RPMI8226 (cell line): ENCODE measurements around the gene LRRC49.
"Not testable (repeated sequence)": the region's sequence is repeated elsewhere in the genome, so short reads cannot be mapped to it uniquely, and the experiment has no call there.

Source experiments
- DNase-seq: peaks from one replicate; pipeline ENCODE4 v3.0.0-alpha.2; 2015

Gene LRRC49, protein sequence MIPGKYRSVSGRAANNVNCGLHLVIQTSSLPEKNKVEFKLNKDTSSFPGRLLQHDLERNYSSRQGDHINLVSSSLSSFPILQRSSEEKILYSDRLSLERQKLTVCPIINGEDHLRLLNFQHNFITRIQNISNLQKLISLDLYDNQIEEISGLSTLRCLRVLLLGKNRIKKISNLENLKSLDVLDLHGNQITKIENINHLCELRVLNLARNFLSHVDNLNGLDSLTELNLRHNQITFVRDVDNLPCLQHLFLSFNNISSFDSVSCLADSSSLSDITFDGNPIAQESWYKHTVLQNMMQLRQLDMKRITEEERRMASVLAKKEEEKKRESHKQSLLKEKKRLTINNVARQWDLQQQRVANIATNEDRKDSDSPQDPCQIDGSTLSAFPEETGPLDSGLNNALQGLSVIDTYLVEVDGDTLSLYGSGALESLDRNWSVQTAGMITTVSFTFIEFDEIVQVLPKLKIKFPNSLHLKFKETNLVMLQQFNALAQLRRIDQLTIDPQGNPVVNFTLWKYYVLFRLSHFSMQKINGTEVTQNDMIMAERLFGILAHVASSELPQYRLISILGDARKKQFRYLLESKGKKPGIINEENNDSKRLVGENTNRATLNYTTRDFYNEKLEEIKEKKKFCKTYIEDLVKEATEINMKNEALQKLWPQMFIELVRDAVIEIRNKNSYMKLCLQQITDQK

GRCh38 chr15:70892002-70892911, at the start of gene LRRC49, which contains the start of gene THAP10:
Gene LRRC49, plus strand, starts transcription at chr15:70892826. Its CDS starts 69 bp downstream, at chr15:70892895.
Gene THAP10, minus strand, starts transcription at chr15:70892433. Its CDS starts 161 bp downstream, at chr15:70892272.
- DNase-seq, result peak; percentile 77

DNA sequence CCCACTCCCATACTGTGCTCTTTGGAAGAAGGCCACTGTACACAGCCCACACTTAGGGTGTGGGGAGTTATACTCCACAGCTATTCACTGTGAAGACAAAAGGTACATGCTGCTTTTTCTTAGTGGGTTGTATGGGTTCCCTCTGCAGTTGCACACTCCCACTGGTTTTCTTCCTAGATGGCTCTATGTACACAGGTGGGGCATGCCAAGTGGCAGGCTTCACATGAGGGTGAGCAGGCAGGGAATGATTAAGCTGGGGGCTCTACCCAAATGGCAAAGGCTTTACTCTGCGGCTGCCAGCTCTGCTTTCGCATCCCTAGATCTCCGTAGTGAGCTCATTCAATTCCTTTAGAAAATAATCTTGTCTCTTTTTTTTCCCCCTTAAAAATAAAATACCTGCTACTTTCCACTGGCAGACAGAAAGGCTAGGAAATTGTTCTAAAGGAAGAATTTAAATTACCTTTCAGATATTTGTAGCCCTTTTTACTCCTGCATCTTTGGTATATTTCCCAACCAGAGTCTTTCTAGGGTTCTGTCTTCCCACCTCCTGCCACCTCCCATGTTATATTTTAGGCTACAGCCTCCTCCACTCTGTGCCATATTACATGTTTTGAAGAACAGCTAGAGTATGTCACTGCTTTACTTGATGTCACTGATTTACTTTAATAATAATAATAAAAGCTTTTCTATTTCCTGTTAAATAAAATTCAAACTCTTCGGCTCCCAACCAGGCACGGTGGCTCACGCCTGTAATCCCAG, 46.8 kb upstream of the LRRC49 start:
- no peak for DNase-seq

DNA sequence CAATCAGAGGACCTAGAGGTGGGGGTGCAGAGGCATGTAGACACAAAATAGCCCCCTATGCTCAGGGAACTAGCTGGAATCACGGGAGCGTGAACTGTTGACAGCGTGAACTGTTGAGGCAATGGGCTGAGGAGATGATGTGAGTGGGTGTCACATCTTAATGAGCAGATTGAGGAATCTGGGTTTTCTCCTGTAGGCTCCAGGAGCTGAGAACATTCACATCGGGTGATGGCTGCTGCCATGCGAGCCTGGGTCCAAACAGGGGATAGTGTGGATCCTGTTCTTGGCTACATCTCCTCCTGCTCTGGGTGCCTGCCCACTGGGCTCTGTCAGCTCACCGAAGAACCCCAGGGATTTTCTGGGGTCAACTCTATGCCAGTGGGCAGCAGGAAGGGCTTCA, 40.7 kb upstream of the LRRC49 start:
- DNase-seq, result no peak

GRCh38 chr15:70852501-70853317, 39.9 kb upstream of the LRRC49 start:
- no peak for DNase-seq

DNA sequence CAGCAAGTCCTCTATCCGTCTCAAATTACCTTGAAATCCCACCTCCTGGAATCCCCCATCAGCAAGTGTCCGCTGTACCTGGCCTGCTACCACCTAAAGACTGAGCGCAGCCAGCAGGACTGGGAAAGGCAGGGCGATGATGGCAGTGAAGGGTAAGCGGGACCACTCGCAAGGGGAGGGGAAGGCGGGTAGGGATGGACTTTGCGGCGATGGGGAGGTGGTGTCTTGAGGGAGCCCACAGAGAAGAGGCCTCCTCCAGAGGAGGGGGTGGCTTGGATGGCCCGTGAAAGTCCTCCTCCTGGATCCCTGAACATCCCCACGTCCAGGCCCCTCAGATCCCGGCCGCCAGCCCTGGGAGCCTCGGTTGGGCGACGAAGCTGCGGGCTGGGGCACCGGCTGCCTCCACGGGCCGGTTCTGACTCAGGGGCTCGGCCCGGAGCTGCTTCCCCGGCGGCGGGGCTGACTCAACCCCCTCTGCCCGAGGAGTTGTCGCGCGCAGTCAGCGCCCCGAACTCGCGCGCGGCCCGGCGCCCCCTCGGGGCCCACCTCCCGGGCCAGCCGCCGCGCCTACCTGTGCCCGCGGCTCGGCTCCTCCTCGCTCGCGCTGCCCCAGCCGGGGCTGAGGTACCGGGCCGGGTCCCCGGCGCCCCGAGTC, 39.2 kb upstream of the LRRC49 start:
- DNase-seq, result no peak

GRCh38 chr15:70853973-70854665, 38.5 kb upstream of the LRRC49 start, which contains the start of gene LARP6:
Gene LARP6, minus strand, starts transcription at chr15:70854157. Its CDS starts 69 bp downstream, at chr15:70854088.
- DNase-seq, result no peak

- no peak for DNase-seq
Measured at GRCh38 chr15:70854666-70854976, 38.0 kb upstream of the LRRC49 start.

- DNase-seq, result peak; percentile 72
Measured at GRCh38 chr15:70855764-70856163, 36.9 kb upstream of the LRRC49 start.

GRCh38 chr15:70856177-70856883, 36.3 kb upstream of the LRRC49 start:
- DNase-seq, result no peak

- DNase-seq, result no peak
Measured at GRCh38 chr15:70856884-70857561, 35.6 kb upstream of the LRRC49 start.

DNA sequence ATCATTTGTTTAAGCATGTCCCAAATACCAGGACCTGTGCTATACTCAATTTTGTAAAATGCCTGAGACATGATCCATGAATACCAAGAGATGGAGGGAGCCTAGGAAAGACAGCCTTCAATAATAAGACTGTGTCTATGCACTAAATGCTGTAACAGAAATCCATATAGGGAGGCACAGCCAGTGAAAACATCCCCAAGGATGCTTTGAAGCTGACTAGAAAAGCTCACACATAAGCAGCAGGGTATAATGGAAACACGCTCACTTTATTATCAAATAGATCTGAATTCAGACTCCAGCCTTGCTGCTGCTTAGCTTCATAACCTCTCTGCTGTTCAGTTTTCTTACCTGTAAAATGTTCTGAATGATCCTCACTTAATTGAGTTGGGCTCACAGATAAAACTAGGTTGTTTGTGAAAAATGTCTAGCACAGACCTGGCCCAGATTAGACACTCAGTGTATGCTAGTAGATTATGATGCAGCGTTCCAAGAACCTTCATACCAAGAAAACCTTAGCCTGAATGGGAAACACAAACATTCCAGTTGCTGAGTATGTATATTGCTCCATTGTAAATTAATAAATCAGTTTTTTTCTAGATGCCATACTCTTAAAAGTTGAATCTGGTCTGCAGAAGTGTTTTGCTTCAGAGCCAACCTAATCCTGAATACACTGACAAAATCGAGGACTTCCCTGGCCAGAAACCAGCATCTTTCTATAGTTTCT, 34.9 kb upstream of the LRRC49 start:
- no peak for DNase-seq

GRCh38 chr15:70858614-70859321, 33.9 kb upstream of the LRRC49 start:
- not testable (repeated sequence) for DNase-seq

DNA sequence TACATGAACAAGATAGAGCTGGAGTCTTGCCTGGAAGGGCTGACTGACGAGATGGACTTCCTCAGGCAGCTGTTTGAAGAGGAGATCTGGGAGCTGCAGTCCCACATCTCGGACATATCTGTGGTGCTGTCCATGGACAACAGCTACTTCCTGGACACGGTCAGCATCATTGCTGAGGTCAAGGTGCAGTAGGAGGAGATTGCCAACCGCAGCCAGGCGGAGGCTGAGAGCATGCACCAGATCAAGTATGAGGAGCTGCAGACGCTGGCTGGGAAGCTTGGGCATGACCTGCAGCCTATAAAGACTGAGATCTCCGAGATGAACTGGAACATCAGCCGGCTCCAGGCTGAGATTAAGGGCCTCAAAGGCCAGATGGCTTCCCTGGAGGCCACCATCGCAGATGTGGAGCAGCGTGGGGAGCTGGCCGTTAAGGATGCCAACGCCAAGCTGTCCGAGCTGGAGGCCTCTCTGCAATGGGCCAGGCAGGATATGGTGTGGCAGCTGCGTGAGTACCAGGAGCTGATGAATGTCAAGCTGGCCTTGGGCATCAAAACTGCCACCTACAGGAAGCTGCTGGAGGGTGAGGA, 33.2 kb upstream of the LRRC49 start:
- no peak for DNase-seq

- no peak for DNase-seq
Measured at GRCh38 chr15:70859998-70860397, 32.6 kb upstream of the LRRC49 start.

GRCh38 chr15:70863450-70864218, 29.0 kb upstream of the LRRC49 start:
- DNase-seq, result no peak

DNA sequence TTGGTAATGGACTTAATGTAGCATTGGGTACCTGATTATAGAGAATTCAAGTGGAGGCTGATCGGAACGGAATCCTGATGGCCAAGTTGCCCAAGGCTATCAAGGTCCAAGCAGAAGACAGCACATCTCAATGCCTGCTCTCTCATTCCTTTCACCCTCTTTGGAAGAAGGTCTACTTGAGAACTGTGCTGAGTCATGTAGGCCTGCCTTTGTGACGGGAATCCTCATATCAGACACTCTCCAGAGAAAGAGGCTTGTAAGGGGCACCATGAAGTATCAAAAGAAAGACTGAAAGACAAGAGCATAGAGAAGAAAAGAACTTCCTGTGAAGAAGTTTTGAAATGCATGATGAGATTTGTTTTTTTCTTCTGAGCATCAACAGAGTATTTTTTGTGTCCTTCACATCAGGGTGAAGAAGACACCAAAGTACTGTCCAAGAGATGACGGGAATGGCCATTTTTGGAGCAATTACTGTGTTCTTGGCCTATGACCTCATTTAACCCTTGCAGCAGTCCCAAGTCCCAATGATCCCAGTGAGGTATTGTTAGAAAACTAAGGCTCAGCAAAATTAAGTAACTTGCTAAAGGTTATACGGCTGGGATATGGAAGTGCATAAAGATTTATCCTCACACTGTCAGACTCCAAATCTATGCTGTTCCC, 25.5 kb upstream of the LRRC49 start:
- DNase-seq, result no peak
